Kidney epithelial cell (primary cell): Measurements from ENCODE around the gene VOPP1. TPM values are rescaled to one million over a fixed set of nuclear protein-coding genes. Genes with fewer than 3 reads are reported as not detected.
"Not testable (repeated sequence)": the region's sequence is repeated elsewhere in the genome, so short reads cannot be mapped to it uniquely, and the experiment has no call there.

Experiments used
- DNase-seq: peaks from one replicate; pipeline ENCODE4 v3.0.0-alpha.2; 2010; ENCODE audit warnings: low read depth
- H3K27me3 ChIP-seq: 2 replicates; pipeline ENCODE4 v1.6.0; 2011; ENCODE audit warnings: low read length; ENCODE audit not compliant: control insufficient read depth, insufficient read depth
- H3K36me3 ChIP-seq: 2 replicates; pipeline ENCODE4 v1.5.1; 2011; ENCODE audit warnings: low read length; ENCODE audit not compliant: control insufficient read depth, insufficient read depth
- H3K4me3 ChIP-seq: 2 replicates; pipeline ENCODE4 v1.5.1; 2011; ENCODE audit warnings: low read depth, mild to moderate bottlenecking, control low read depth, low read length
- CTCF ChIP-seq: IDR thresholded peaks from 2 replicates; pipeline ENCODE4 v1.5.1; 2011; ENCODE audit warnings: mild to moderate bottlenecking, moderate library complexity, low read length, control low read depth, inconsistent platforms; ENCODE audit not compliant: insufficient read depth, poor library complexity, severe bottlenecking
- total RNA-seq: library from RNA; depleted of rRNA; stranded (reverse); fragments of >200 nt; gene quantifications from 2 replicates; pipeline ENCODE4 v1.2.3, GENCODE V29; 2015

VOPP1 gene
- total RNA-seq, 1 donor from 2014 or later = 118 TPM

- no peak for TF ChIP-seq CTCF
- Histone ChIP-seq H3K4me3 (no peak overlapping the region), H3K27me3 (no peaks in the 10 kb centered on the region), H3K36me3 (no peaks in the 10 kb centered on the region)
- DNase-seq = no peak
Measured at GRCh38 chr7:55472928-55473725, 99.2 kb downstream of the VOPP1 start.

- not testable (repeated sequence) for H3K36me3 ChIP-seq, H3K4me3 ChIP-seq, H3K27me3 ChIP-seq, DNase-seq
Measured at GRCh38 chr7:55472406-55472805, 99.9 kb downstream of the VOPP1 start.

- not testable (repeated sequence) for H3K27me3 ChIP-seq, DNase-seq, H3K4me3 ChIP-seq, H3K36me3 ChIP-seq
Measured at GRCh38 chr7:55471594-55471993, 100.7 kb downstream of the VOPP1 start.

GRCh38 chr7:55470261-55470660 is 102.0 kb downstream of the VOPP1 start:
- Histone ChIP-seq H3K4me3 (no peak overlapping the region), H3K36me3 (no peaks in the 10 kb centered on the region), H3K27me3 (no peaks in the 10 kb centered on the region)
- DNase-seq = no peak
- TF ChIP-seq CTCF = no peak

- no peak for DNase-seq
- no peaks in the 10 kb centered on the region for H3K36me3 ChIP-seq
- H3K27me3 ChIP-seq = no peaks in the 10 kb centered on the region
- TF ChIP-seq CTCF = no peak
- no peak overlapping the region for H3K4me3 ChIP-seq
Measured at GRCh38 chr7:55469721-55470120, 102.6 kb downstream of the VOPP1 start.

GRCh38 chr7:55469271-55469681 is 103.0 kb downstream of the VOPP1 start:
- no peaks in the 10 kb centered on the region for H3K27me3 ChIP-seq
- no peak overlapping the region for H3K4me3 ChIP-seq
- H3K36me3 ChIP-seq = no peaks in the 10 kb centered on the region
- no peak for TF ChIP-seq CTCF
- DNase-seq = no peak

GRCh38 chr7:55468495-55468894 is 103.8 kb downstream of the VOPP1 start:
- DNase-seq = no peak
- no peaks in the 10 kb centered on the region for H3K36me3 ChIP-seq
- H3K27me3 ChIP-seq = no peaks in the 10 kb centered on the region
- H3K4me3 ChIP-seq = no peak overlapping the region
- TF ChIP-seq CTCF = no peak
